WTC11 (cell line): ENCODE measurements around the gene IRF2. TPM values are rescaled to one million over a fixed set of nuclear protein-coding genes. Genes with fewer than 3 reads are reported as not detected.

ENCODE experiments used
- ATAC-seq: fragments of 200-7000 bp; cut with Tn5 transposase; 2 replicates; pipeline ENCODE4 v1.10.0; 2021; ENCODE audit warnings: mild to moderate bottlenecking, moderate library complexity
- CTCF ChIA-PET: fragments of 300-600 bp; sonication (Branson Sonifier 250); formaldehyde crosslinking; loops from one replicate; lab custom pipeline; 2021; ENCODE audit warnings: antibody characterized with exemption; lab: Charles Lee
- POLR2A ChIA-PET: fragments of 350-600 bp; sonication (Branson Sonifier 250); formaldehyde crosslinking; loops from one replicate; lab custom pipeline; 2021; ENCODE audit warnings: antibody characterized with exemption; lab: Charles Lee
- DNase-seq: peaks from one replicate; pipeline ENCODE4 v3.0.0; 2021; ENCODE audit warnings: low spot score
- H3K27ac Mint-ChIP-seq: 2 replicates; pipeline ENCODE4 v1.8.0; 2021; ENCODE audit warnings: mixed read lengths
- H3K27me3 Mint-ChIP-seq: 2 replicates; pipeline ENCODE4 v1.8.0; 2021; ENCODE audit warnings: low read depth, mild to moderate bottlenecking, moderate library complexity, mixed read lengths
- H3K36me3 Mint-ChIP-seq: 2 replicates; pipeline ENCODE4 v1.8.0; 2021; ENCODE audit warnings: mixed read lengths
- H3K4me1 Mint-ChIP-seq: 2 replicates; pipeline ENCODE4 v1.8.0; 2022; ENCODE audit warnings: mixed read lengths
- H3K4me3 Mint-ChIP-seq: 2 replicates; pipeline ENCODE4 v1.8.0; 2021; ENCODE audit warnings: mild to moderate bottlenecking, moderate library complexity, mixed read lengths
- H3K9me3 Mint-ChIP-seq: 2 replicates; pipeline ENCODE4 v1.8.0; 2021; ENCODE audit warnings: mixed read lengths
- ATF1 ChIP-seq: sonication (generic); formaldehyde crosslinking; IDR thresholded peaks from 2 replicates; pipeline ENCODE4 v1.8.1; 2023; ENCODE audit warnings: mild to moderate bottlenecking, moderate library complexity, missing genetic modification reagents
- ATF3 ChIP-seq: sonication (generic); formaldehyde crosslinking; conservative IDR thresholded peaks from 2 replicates; pipeline ENCODE4 v1.8.1; 2022; ENCODE audit warnings: mild to moderate bottlenecking, missing genetic modification reagents
- CDX4 ChIP-seq: fragments of 250-450 bp; sonication (Bioruptor Pico); IDR thresholded peaks from 2 replicates; pipeline ENCODE4 v1.9.0; 2021; ENCODE audit warnings: moderate library complexity, mild to moderate bottlenecking, inconsistent platforms, borderline replicate concordance
- CREB1 ChIP-seq: sonication (generic); formaldehyde crosslinking; IDR thresholded peaks from 2 replicates; pipeline ENCODE4 v1.8.0; 2023; ENCODE audit warnings: mild to moderate bottlenecking, missing genetic modification reagents
- CREM ChIP-seq: sonication (generic); formaldehyde crosslinking; IDR thresholded peaks from 2 replicates; pipeline ENCODE4 v1.8.1; 2022; ENCODE audit warnings: mild to moderate bottlenecking, missing genetic modification reagents, moderate library complexity
- CTCF ChIP-seq: fragments of 200-600 bp; IDR thresholded peaks from 2 replicates; pipeline ENCODE4 v1.8.0; 2022; ENCODE audit warnings: antibody characterized with exemption
- ELF4 ChIP-seq: sonication (generic); formaldehyde crosslinking; IDR thresholded peaks from 2 replicates; pipeline ENCODE4 v1.8.1; 2022; ENCODE audit warnings: low read depth, mild to moderate bottlenecking, moderate library complexity, missing genetic modification reagents
- ESRRA ChIP-seq: sonication (generic); formaldehyde crosslinking; IDR thresholded peaks from 2 replicates; pipeline ENCODE4 v1.8.1; 2022; ENCODE audit warnings: mild to moderate bottlenecking, missing genetic modification reagents, borderline replicate concordance
- FOXJ3 ChIP-seq: sonication (generic); formaldehyde crosslinking; IDR thresholded peaks from 2 replicates; pipeline ENCODE4 v1.9.0; 2021; ENCODE audit warnings: missing genetic modification reagents, mild to moderate bottlenecking, borderline replicate concordance
- FOXK1 ChIP-seq: sonication (generic); formaldehyde crosslinking; IDR thresholded peaks from 2 replicates; pipeline ENCODE4 v1.8.0; 2022; ENCODE audit warnings: mild to moderate bottlenecking, moderate library complexity, missing genetic modification reagents
- GRHL2 ChIP-seq: fragments of 250-450 bp; sonication (Bioruptor Pico); IDR thresholded peaks from 2 replicates; pipeline ENCODE4 v1.8.0; 2022; ENCODE audit warnings: mild to moderate bottlenecking, moderate library complexity; ENCODE audit not compliant: insufficient replicate concordance, severe bottlenecking
- HMGXB4 ChIP-seq: sonication (generic); formaldehyde crosslinking; IDR thresholded peaks from 2 replicates; pipeline ENCODE4 v1.8.1; 2023; ENCODE audit warnings: mild to moderate bottlenecking, moderate library complexity, missing genetic modification reagents
- KAT7 ChIP-seq: sonication (generic); formaldehyde crosslinking; IDR thresholded peaks from 2 replicates; pipeline ENCODE4 v1.8.1; 2023; ENCODE audit warnings: missing genetic modification reagents, mild to moderate bottlenecking, borderline replicate concordance
- MAX ChIP-seq: sonication (generic); formaldehyde crosslinking; IDR thresholded peaks from 2 replicates; pipeline ENCODE4 v1.8.0; 2022; ENCODE audit warnings: mild to moderate bottlenecking, missing genetic modification reagents
- MLX ChIP-seq: sonication (generic); formaldehyde crosslinking; IDR thresholded peaks from 2 replicates; pipeline ENCODE4 v1.8.1; 2023; ENCODE audit warnings: mild to moderate bottlenecking, missing genetic modification reagents, moderate library complexity
- OVOL2 ChIP-seq: fragments of 250-450 bp; sonication (Bioruptor Pico); IDR thresholded peaks from 2 replicates; pipeline ENCODE4 v1.9.0; 2021; ENCODE audit warnings: mild to moderate bottlenecking, borderline replicate concordance
- SMAD4 ChIP-seq: sonication (generic); formaldehyde crosslinking; IDR thresholded peaks from 2 replicates; pipeline ENCODE4 v1.8.0; 2022; ENCODE audit warnings: mild to moderate bottlenecking, missing genetic modification reagents
- SOX15 ChIP-seq: fragments of 250-450 bp; sonication (Bioruptor Pico); IDR thresholded peaks from 2 replicates; pipeline ENCODE4 v1.9.0; 2021; ENCODE audit warnings: mild to moderate bottlenecking
- SP1 ChIP-seq: sonication (generic); formaldehyde crosslinking; conservative IDR thresholded peaks from 2 replicates; pipeline ENCODE4 v1.8.1; 2022; ENCODE audit warnings: missing genetic modification reagents
- USF1 ChIP-seq: sonication (generic); formaldehyde crosslinking; IDR thresholded peaks from 2 replicates; pipeline ENCODE4 v1.8.0; 2022; ENCODE audit warnings: mild to moderate bottlenecking, missing genetic modification reagents
- ZNF138 ChIP-seq: sonication (generic); formaldehyde crosslinking; conservative IDR thresholded peaks from 2 replicates; pipeline ENCODE4 v1.8.1; 2022; ENCODE audit warnings: mild to moderate bottlenecking, moderate library complexity, missing genetic modification reagents
- ZNF219 ChIP-seq: sonication (generic); formaldehyde crosslinking; IDR thresholded peaks from 2 replicates; pipeline ENCODE4 v1.8.0; 2023; ENCODE audit warnings: missing genetic modification reagents, mild to moderate bottlenecking, borderline replicate concordance
- ZNF281 ChIP-seq: sonication (generic); formaldehyde crosslinking; IDR thresholded peaks from 2 replicates; pipeline ENCODE4 v1.8.0; 2023; ENCODE audit warnings: mild to moderate bottlenecking, missing genetic modification reagents
- total RNA-seq: library from RNA; stranded (reverse); gene quantifications from 3 replicates; pipeline ENCODE4 v1.2.3, GENCODE V29; 2021

The IRF2 gene
- total RNA-seq, 1 experiment from 2014 or later: 11.8 TPM

- peaks cover 63% of the 10 kb centered on the region for H3K36me3 Mint-ChIP-seq
- POLR2A ChIA-PET: interaction anchor here (0.8 kb wide), 1 partner anchor 20 kb away, joined by 5 read pairs; no protein-coding TSS in a partner anchor
- peaks cover 8% of the 10 kb centered on the region for H3K9me3 Mint-ChIP-seq
- ATAC-seq (no peak), DNase-seq (no peak)
- no peak overlapping the region for H3K4me3 Mint-ChIP-seq
- H3K27ac Mint-ChIP-seq: no peak overlapping the region
- CTCF ChIA-PET: no interaction called here
- TF ChIP-seq ELF4 (CRISPR knock-in tag) (no peak), ZNF219 (CRISPR knock-in tag) (no peak), CREM (no peak), ESRRA (CRISPR knock-in tag) (no peak), KAT7 (CRISPR knock-in tag) (no peak), MLX (CRISPR knock-in tag) (no peak), SOX15 (no peak), ZNF281 (CRISPR knock-in tag) (no peak), ZNF138 (no peak), CREB1 (no peak), FOXK1 (CRISPR knock-in tag) (no peak), GRHL2 (CRISPR knock-in tag) (no peak)
- TF ChIP-seq, all 79 proteins: peak for 0
- H3K27me3 Mint-ChIP-seq: no peaks in the 10 kb centered on the region
- peaks cover 21% of the 10 kb centered on the region for H3K4me1 Mint-ChIP-seq
Observed at GRCh38 chr4:184395451-184395917, 78.9 kb downstream of the IRF2 start.

GRCh38 chr4:184392748-184393559, 81.4 kb downstream of the IRF2 start:
- H3K27ac Mint-ChIP-seq: peak overlapping the region; percentile 63
- POLR2A ChIA-PET: interaction anchor here (0.5 to 0.7 kb wide), 3 partner anchors 82 to 285 kb away, joined by 3 to 4 read pairs (median 3); partner anchors contain the start of gene IRF2
- CTCF ChIA-PET: no interaction called here
- H3K4me1 Mint-ChIP-seq: peaks cover 43% of the 10 kb centered on the region
- H3K9me3 Mint-ChIP-seq: peaks cover 8% of the 10 kb centered on the region
- H3K27me3 Mint-ChIP-seq: no peaks in the 10 kb centered on the region
- ATAC-seq: no peak
- no peak for DNase-seq
- H3K4me3 Mint-ChIP-seq: no peak overlapping the region
- TF ChIP-seq ZNF219 (CRISPR knock-in tag) (no peak), CDX4 (no peak), ATF1 (CRISPR knock-in tag) (no peak), SMAD4 (CRISPR knock-in tag) (no peak), SP1 (CRISPR knock-in tag) (no peak), USF1 (no peak), MAX (no peak), OVOL2 (CRISPR knock-in tag) (no peak), FOXJ3 (no peak), ATF3 (CRISPR knock-in tag) (no peak), CTCF (no peak), HMGXB4 (no peak)
- H3K36me3 Mint-ChIP-seq: peaks cover 57% of the 10 kb centered on the region
